SKM-1 treated with dmso at 0.1 percent for 144 hours (cell line): ENCODE results near the gene BLTP3B.

Experiments used
- DNase-seq: peaks from one replicate; lab custom pipeline; 2025; ENCODE audit not compliant: unreplicated experiment; lab: John Stamatoyannopoulos, UW

The BLTP3B gene

DNA sequence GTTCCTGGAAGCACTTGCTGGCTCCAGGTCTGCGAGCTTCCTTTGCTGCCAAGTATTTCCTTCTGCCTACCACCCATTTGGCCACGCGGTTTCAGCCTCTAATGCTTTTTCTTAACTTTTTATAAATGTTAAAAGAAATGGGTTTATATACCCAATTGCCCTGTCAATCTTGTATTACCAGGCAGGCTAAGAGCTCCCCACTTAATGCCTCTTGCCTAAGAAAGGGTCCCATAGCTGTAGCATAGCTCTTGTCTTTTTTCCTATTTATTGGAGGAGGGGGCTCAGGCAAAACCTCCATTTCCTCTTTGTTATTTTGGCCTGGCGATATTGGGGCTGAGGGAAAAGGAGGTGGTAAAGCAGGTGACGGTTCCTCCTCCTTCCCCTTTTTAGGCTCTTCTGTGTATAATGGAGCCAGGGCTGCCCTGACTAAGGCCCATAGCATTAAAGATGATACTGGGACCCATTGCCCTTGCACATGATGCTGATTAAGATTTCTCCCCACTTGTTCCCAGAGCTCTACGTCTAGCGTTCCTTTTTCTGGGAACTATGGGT, 21.6 kb upstream of the BLTP3B start:
- DNase-seq = no peak

GRCh38 chr12:100163416-100164152, 20.9 kb upstream of the BLTP3B start:
- DNase-seq = peak; percentile 24

GRCh38 chr12:100159391-100160104, 16.9 kb upstream of the BLTP3B start:
- DNase-seq = no peak

GRCh38 chr12:100158535-100158934, 15.9 kb upstream of the BLTP3B start:
- DNase-seq = no peak

GRCh38 chr12:100157427-100157821, 14.8 kb upstream of the BLTP3B start:
- DNase-seq = no peak

GRCh38 chr12:100156731-100157426, 14.2 kb upstream of the BLTP3B start:
- no peak for DNase-seq

- peak; percentile 10 for DNase-seq
These were observed 12.0 kb upstream of the BLTP3B start for GRCh38 chr12:100154474-100155247.

GRCh38 chr12:100153131-100153530, 10.5 kb upstream of the BLTP3B start:
- no peak for DNase-seq

- DNase-seq = no peak
These were observed 9.1 kb upstream of the BLTP3B start for GRCh38 chr12:100151769-100152168.

- DNase-seq = no peak
These were observed 3.6 kb upstream of the BLTP3B start for GRCh38 chr12:100146252-100146651.

DNA sequence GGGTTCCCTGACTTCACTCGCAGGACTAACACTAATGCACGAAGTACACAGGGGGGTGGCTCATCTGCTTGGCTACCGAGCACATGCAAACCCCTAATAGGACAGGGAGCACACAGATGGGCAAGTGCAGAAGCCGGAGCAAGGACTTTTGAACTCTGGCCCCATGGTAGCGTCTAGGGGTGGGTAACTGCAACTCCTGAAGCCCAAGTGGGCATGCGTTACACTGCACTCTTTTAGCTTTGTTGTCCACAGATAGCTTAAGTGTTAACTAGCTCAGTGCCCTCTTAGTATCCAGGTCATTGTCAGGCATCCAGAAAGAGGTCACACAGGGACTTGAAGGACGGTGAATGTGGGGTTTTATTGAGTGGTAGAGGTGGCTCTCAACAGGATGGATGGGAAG, 3.0 kb upstream of the BLTP3B start:
- DNase-seq = no peak

- DNase-seq = no peak
These were observed 450 bp downstream of the BLTP3B start for GRCh38 chr12:100141998-100142850.

DNA sequence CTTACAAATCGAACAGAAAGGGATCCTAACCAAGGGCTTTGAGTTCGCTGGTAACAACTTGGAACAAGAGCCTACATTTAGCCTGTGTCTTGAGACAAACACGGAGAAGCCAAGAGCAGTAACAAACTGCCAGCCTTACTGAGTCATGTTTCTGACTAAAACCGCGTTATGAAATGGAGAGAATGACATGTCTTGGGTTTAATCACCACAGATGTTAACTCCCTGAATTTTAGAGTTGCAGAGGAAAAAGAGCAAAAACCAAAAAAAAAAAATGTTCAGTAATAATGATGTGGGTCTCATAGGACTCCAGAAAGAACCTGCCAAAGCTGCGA, 1.0 kb downstream of the BLTP3B start:
- DNase-seq = peak; percentile 7

DNA sequence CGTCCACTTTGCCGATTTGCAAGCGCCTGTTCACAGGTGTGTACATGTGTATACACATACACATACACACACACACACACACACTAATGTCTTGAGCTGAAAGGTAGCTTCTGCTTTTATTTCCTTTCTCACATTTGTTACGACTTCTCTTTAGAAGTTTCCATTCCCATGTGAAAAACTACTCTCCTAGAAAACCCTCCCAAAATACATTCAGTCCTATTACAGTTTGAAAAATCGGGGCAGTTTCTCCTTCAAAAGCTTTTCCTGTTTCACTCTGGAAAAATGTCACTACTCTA, 3.9 kb downstream of the BLTP3B start:
- no peak for DNase-seq

GRCh38 chr12:100138048-100138802, 4.4 kb downstream of the BLTP3B start:
- DNase-seq = peak; percentile 30

GRCh38 chr12:100133200-100133599, 9.5 kb downstream of the BLTP3B start:
- DNase-seq = no peak

DNA sequence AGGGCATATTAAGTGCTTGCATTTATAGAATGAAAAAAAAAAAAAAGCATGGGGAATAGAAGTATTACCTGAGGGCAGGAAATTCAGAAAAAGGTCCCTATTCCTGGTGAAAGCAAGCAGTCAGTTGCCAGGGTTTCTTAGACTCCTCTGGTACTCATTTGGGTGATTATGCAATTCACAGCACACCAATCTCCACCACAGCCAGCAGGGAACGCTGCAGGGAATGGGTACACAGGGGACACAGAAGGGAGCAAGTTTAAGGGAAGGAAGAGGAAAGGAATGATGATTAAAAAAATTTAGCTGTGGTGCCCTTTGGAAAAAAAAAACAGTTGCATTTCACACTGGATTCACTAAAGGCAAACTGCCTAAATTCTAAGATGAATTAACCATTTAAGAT, 14.2 kb downstream of the BLTP3B start:
- DNase-seq = peak; percentile 26

DNA sequence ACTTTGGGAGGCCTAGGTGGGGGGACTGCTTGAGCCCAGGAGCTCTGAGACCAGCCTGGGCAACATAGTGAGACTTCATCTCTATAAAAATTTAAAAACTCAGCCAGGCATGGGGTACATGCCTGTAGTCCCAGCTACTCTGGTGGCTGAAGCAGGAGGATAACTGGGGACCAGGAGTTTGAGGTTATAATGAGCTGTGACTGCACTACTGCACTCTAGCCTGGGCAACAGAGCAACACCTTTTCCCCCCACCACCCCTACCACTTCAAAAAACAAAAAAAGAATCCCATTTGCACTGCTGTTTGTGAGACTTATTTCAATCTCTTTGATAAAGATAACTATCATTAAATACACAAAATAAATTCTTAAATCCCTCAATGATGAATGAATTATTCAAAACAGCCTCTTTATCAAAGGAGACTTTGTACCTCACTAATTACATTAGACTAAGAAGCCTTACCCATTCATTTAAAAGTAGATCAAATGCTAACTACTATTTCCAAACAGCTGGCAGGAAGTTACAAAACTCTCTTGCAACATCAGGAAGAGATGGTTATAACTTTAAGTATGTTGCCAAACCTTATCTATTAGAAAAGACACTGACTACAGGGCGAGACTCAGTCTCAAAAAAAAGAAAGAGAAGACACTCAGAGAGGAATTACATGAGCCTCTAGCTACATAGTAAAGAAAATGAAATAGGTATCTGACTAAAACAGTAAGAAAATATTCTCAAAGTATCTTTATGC, 14.7 kb downstream of the BLTP3B start:
- DNase-seq = peak; percentile 60
